Esophagus squamous epithelium (tissue), 5 donors: ENCODE results near the gene NUDT13. TPM values are rescaled to one million over a fixed set of nuclear protein-coding genes. Genes with fewer than 3 reads are reported as not detected.

Experiments
- DNase-seq: peaks from one replicate; lab custom pipeline; 2025; lab: John Stamatoyannopoulos, UW
- H3K27ac ChIP-seq, 4 donors: fragments of 200-600 bp; sonication (generic); one replicate each; pipeline ENCODE4 v1.5.1; 2016 to 2019; ENCODE audit warnings: mild to moderate bottlenecking in 1 of 4
- H3K27me3 ChIP-seq, 4 donors: fragments of 200-600 bp; sonication (generic); 1 replicate in 3 of 4; 2 replicates in 1 of 4; pipeline versions ENCODE4 v1.5.1 to v1.6.0; 2017 to 2021; ENCODE audit warnings: antibody characterized with exemption in 1 of 4
- H3K36me3 ChIP-seq, 3 donors: fragments of 200-600 bp; sonication (generic); one replicate each; pipeline ENCODE4 v1.5.1; 2016 to 2019
- H3K4me1 ChIP-seq, 3 donors: fragments of 200-600 bp; sonication (generic); one replicate each; pipeline ENCODE4 v1.5.1; 2017 to 2019
- H3K4me3 ChIP-seq, 4 donors: fragments of 200-600 bp; sonication (generic); 1 replicate in 3 of 4; 2 replicates in 1 of 4; pipeline ENCODE4 v1.5.1; 2016 to 2019; ENCODE audit warnings: mild to moderate bottlenecking in 2 of 4, moderate library complexity in 1 of 4
- H3K9me3 ChIP-seq, 3 donors: fragments of 200-600 bp; sonication (generic); one replicate each; pipeline ENCODE4 v1.5.1; 2016 to 2019
- POLR2A ChIP-seq, 4 donors: fragments of 450-650 bp; IDR thresholded peaks; one replicate each; pipeline ENCODE4 v1.6.1; 2017; ENCODE audit warnings: antibody characterized with exemption in 4 of 4, mild to moderate bottlenecking in 4 of 4, moderate library complexity in 3 of 4
- WGBS, 2 donors: methylation state at CpG; one replicate each; pipeline ENCODE4 v1.1.5; 2018; 5-methylcytosine and 5-hydroxymethylcytosine counted together
- intact Hi-C: fragments of 100-400 bp; cut with DNase I; formaldehyde crosslinking; loops from one replicate; pipeline ENCODE4 v1.15.0; 2022
- total RNA-seq, 4 donors: library from RNA; depleted of rRNA; stranded (reverse); fragments of >200 nt; gene quantifications; one replicate each; pipeline ENCODE4 v1.1.0, GENCODE V29; 2016
- TF ChIP-seq, protein P1 (sequence below), 6 experiments: fragments of 450-650 bp in 4 of 6; fragments of 200-600 bp in 2 of 6; sonication (generic) in 2 of 6; IDR thresholded peaks; one replicate each; pipeline ENCODE4 v1.5.1; 2016 to 2019; ENCODE audit warnings: antibody characterized with exemption in 6 of 6, mild to moderate bottlenecking in 4 of 6, moderate library complexity in 4 of 6
- donor health status: DM: yes; HTN: yes; CAD: no.

Gene NUDT13
- total RNA-seq, 4 donors from 2014 or later, result 0.88 to 1.9 (median 1.3) TPM; not detected in 1

DNA sequence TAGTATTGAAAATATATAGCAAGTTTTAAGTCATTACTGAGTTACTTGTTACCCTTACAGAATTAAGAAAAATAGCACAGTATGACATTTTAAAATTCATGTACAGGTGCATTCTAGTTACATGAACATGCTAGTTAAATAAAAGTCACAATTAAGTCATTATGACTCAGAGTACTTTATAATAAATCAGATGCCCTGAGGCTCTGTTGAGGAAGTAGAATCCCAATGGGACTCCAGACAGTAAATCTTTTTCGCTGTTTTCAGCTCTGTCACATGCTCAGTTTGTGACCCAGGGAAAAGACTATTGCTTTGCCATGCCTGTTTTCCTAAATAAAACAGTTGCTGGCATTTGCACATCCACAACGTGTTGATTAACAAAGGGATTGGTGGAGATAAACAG lies 21.0 kb downstream of the NUDT13 start:
- intact Hi-C loops, result no loop called here
- Histone ChIP-seq H3K27me3 (no peaks in the 10 kb centered on the region), H3K36me3 (peaks cover 0 to 100% (median 15%) of the 10 kb centered on the region in 3 donors), H3K4me1 (peaks cover 0 to 18% (median 0%) of the 10 kb centered on the region in 3 donors), H3K27ac (no peak overlapping the region), H3K9me3 (no peaks in the 10 kb centered on the region), H3K4me3 (no peak overlapping the region)
- no peak for TF ChIP-seq POLR2A (IDR thresholded peaks at IDR 0.05)
- TF ChIP-seq, protein P1, sequence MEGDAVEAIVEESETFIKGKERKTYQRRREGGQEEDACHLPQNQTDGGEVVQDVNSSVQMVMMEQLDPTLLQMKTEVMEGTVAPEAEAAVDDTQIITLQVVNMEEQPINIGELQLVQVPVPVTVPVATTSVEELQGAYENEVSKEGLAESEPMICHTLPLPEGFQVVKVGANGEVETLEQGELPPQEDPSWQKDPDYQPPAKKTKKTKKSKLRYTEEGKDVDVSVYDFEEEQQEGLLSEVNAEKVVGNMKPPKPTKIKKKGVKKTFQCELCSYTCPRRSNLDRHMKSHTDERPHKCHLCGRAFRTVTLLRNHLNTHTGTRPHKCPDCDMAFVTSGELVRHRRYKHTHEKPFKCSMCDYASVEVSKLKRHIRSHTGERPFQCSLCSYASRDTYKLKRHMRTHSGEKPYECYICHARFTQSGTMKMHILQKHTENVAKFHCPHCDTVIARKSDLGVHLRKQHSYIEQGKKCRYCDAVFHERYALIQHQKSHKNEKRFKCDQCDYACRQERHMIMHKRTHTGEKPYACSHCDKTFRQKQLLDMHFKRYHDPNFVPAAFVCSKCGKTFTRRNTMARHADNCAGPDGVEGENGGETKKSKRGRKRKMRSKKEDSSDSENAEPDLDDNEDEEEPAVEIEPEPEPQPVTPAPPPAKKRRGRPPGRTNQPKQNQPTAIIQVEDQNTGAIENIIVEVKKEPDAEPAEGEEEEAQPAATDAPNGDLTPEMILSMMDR (IDR thresholded peaks at IDR 0.05), result no peak
- DNase-seq, result no peak
- 20 to 25% methylated on average over 2 of the region's 2 CpGs for WGBS, 2 donors

DNA sequence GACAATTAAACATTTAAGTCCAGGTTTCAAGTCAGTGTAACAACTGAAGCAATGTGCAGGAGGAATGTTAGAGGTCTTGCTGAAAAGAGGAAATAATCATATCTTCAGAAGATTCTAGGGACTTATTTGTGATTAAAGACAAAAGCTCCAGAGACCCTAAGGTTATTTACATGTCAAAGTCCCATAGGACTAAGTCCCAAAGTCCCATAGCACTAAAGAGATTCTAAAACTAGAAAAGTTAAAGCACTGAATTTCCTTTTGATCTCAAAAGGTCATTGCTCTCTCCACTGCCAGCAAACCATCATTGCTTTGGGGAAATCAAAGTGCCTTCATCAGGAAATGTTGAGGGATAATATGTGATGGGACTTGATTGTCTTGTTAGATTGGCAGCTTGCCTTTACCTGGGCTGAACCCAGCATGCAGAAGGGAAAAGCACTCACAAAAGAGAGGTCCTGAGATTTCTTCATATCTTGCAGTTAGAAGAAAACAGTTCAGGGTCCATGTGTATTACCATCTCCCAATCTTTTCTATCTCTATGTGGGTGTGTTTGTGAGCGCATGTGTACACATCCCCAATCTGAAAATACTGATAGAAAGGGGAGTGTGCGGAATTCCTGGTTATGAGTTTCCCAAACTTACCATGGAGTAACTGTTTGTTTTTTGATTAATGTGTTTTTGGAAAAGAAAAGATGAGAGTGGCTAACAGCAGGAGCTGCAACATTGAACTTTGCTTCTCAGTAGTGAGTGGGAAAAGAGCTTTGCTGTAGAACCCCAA lies 21.8 kb downstream of the NUDT13 start:
- Histone ChIP-seq H3K4me1 (peaks cover 0 to 18% (median 0%) of the 10 kb centered on the region in 3 donors), H3K36me3 (peaks cover 0 to 100% (median 9%) of the 10 kb centered on the region in 3 donors), H3K9me3 (no peaks in the 10 kb centered on the region), H3K27me3 (no peaks in the 10 kb centered on the region), H3K4me3 (no peak overlapping the region), H3K27ac (no peak overlapping the region)
- intact Hi-C loops, result no loop called here
- TF ChIP-seq POLR2A (IDR thresholded peaks at IDR 0.05), result no peak
- TF ChIP-seq, protein P1 (IDR thresholded peaks at IDR 0.05), result no peak
- 89 to 100% methylated on average over 2 of the region's 2 CpGs for WGBS, 2 donors
- no peak for DNase-seq

DNA sequence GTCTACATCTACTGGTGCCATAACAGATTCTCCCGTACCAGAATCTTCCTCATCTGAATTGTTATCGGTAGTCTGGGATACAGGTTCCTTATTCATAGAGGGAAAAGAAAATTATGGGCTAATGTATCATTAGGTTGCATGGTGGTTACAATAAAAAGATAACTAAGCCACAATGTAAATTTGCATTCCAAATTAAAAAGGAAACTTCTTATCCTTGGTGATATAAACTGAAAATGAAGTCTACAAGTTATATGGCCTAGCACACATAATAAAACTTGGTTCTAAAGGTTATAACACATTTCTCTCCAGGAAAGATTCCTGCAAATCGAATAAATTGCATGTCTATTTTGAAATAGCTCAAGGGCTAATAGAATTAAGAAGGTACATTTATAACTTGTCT lies 24.5 kb downstream of the NUDT13 start:
- DNase-seq, result no peak
- H3K9me3 ChIP-seq, result no peaks in the 10 kb centered on the region
- no peaks in the 10 kb centered on the region for H3K27me3 ChIP-seq
- intact Hi-C loops, result no loop called here
- peaks cover 0 to 100% (median 29%) of the 10 kb centered on the region in 3 donors for H3K36me3 ChIP-seq
- peaks cover 0 to 18% (median 0%) of the 10 kb centered on the region in 3 donors for H3K4me1 ChIP-seq
- WGBS, 2 donors, result 89 to 94% methylated on average over 3 of the region's 3 CpGs
- H3K27ac ChIP-seq, result no peak overlapping the region
- TF ChIP-seq, protein P1 (IDR thresholded peaks at IDR 0.05), result no peak
- no peak for TF ChIP-seq POLR2A (IDR thresholded peaks at IDR 0.05)
- no peak overlapping the region for H3K4me3 ChIP-seq

DNA sequence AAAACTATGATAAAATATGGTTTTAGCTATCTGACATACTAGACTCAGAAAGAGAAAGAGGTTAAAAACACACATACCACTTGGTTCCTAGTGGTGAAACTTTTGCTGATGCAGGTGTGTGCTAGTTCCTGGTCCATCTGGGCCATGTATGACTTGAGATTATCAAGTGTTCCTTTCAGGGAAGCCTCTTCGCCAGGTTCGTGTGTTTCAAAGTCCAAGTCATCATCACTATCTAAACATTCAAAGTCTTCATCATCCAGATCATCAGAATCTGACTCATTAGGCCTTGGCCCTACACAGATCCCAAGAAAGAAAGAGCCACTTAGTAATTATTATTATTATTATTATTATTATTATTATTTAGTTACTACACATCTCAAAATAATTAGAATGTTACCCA lies 26.4 kb downstream of the NUDT13 start:
- Histone ChIP-seq H3K36me3 (peaks cover 0 to 100% (median 29%) of the 10 kb centered on the region in 3 donors), H3K9me3 (no peaks in the 10 kb centered on the region), H3K4me3 (no peak overlapping the region), H3K27ac (no peak overlapping the region), H3K4me1 (peaks cover 0 to 10% (median 0%) of the 10 kb centered on the region in 3 donors), H3K27me3 (no peaks in the 10 kb centered on the region)
- no peak for DNase-seq
- TF ChIP-seq POLR2A (IDR thresholded peaks at IDR 0.05), result no peak
- TF ChIP-seq, protein P1 (IDR thresholded peaks at IDR 0.05), result no peak
- WGBS, 2 donors, result 77 to 78% methylated on average over 2 of the region's 2 CpGs
- intact Hi-C loops, result no loop called here

DNA sequence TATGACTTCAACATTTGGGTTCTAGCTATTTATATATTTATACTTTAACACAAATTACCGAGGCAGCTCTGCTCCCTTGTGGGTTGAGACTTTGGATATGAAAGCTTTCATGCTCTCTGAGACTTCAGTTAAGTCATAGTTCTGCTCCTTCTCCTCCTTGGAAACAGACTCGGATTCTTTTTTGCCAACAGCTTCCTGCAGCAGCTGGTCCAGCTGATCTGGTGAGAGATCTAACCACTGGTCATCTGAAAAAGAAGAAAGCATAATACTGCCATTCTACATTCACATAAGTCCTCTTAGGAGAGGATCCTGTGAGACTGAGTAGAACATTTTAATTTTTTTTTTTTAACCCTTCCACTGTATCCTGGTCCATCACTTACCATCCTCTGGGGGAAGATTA lies 29.0 kb downstream of the NUDT13 start:
- WGBS, 2 donors, result 69 to 75% methylated on average over 2 of the region's 2 CpGs
- DNase-seq, result no peak
- peaks cover 3 to 100% (median 39%) of the 10 kb centered on the region in 3 donors for H3K36me3 ChIP-seq
- intact Hi-C loops, result no loop called here
- no peaks in the 10 kb centered on the region for H3K27me3 ChIP-seq
- no peak overlapping the region for H3K4me3 ChIP-seq
- H3K9me3 ChIP-seq, result no peaks in the 10 kb centered on the region
- TF ChIP-seq, protein P1 (IDR thresholded peaks at IDR 0.05), result no peak
- no peak for TF ChIP-seq POLR2A (IDR thresholded peaks at IDR 0.05)
- H3K4me1 ChIP-seq, result no peaks in the 10 kb centered on the region
- H3K27ac ChIP-seq, result no peak overlapping the region
